ENCODE measurements around the gene GFI1B.
"Not testable (repeated sequence)": the region's sequence is repeated elsewhere in the genome, so short reads cannot be mapped to it uniquely, and the experiment has no call there.

The GFI1B gene

DNA sequence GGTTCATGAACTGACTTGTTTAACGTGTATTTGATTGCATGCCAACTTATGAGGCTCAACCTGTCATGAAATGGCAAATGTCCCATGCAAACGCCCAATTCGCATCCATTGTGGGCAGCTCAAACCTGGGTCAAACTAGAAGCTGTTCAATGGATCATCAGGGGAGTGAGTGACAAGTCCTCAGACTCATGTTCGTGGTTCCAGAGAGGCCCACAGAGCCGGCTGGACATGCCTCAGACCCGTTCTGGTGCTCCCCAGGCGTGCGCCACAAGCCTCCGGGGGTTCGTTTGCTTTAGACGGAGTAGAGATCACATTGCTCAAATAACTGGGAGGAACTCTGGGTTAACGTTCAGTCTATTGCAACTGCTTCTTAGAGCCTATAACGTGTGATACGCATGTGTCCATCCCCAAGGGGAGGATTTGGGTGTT lies 15.0 kb downstream of the GFI1B start:
- DNase-seq = no peak

DNA sequence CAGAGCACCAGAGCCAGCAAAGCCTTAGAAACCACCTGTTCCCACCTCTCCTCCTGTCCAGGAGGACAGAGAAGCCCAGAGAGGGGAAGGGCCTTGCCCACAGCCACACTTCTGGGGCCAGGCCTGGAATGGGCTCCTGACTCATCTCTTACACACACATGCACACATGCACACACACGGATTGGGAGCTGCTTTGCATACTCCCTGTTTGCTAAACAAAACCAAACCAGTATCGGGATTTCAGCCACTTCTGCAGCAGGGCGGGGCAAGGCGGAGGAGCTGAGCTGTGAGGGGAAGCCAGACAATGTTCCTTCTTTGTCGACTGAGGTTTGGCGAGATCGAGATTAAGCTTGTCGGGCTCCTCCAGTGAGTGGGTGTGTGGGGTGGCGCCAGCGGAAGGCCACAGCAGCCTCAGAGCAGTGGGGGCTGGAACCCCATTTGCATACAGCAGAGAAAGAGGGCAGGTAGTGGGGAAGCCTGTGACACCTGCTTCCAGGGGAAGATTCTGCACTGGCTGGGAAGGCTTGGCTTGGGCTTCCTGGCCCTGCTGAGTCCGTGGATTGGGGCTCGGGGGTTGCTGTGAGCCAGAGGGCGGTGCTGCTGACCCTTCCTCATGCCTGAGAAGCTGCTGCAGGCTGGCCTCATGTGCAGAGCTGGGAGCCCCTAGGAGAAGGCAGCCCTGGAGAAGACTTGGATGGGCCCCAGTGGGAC lies 16.1 kb downstream of the GFI1B start:
- no peak for DNase-seq

DNA sequence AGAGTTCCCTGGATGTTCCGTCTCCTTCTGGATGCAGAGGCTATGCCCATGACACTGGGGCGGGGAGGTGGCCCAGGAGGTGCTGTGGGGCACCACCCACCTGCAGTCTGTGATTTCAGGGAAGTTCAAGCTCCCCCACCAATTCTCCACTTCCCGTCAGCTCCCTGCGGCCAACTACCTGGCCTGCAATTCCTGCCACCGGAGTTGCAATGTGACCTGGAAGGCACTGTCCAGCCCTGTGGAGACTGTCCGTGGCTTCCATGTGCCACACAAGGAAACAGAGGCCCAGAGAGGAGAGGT lies 16.6 kb downstream of the GFI1B start:
- no peak for DNase-seq

- no peak for DNase-seq
Observed at GRCh38 chr9:132995879-132996278, 17.4 kb downstream of the GFI1B start.

DNA sequence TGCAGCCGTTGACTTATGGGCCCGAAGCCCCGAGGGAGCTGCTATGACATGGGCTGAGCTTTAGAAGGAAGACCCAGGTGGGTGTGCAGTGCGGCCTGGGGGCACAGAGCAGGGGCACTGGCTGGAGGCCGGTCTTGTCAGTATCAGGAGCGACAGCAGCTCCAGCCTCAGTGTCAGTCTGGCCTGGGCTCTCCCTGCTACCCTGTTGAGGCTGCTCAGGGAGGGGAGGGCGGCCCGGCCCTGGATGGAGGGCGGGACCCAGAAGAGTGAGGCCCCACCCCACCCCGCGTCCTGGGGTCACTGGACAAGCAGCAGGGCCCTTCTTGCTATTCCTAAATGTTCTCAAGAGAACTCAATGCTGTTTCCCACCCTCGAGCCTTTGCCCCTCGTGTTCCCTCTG lies 18.0 kb downstream of the GFI1B start:
- DNase-seq = no peak

GRCh38 chr9:132997591-132997990 lies 19.1 kb downstream of the GFI1B start:
- DNase-seq = no peak

DNA sequence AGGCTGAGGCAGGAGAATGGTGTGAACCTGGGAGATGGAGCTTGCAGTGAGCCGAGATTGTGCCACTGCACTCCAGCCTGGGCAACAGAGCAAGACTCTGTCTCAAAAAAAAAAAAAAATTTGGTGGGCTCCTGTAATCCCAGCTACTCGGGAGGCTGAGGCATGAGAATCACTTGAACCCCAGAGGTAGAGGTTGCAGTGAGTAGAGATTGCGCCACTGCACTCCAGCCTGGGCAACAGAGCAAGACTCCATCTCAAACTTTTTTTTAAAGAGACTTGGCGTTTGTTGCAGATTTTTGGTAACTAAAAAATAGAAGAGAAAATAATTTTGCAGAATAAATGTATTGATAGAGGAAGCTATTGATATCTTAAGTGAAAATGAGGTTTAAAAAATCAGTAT lies 19.7 kb downstream of the GFI1B start:
- not testable (repeated sequence) for DNase-seq

- no peak for DNase-seq
Observed at GRCh38 chr9:132998831-132999635, 20.5 kb downstream of the GFI1B start.

- DNase-seq = no peak
Observed at GRCh38 chr9:133002147-133003070, 23.9 kb downstream of the GFI1B start.

DNA sequence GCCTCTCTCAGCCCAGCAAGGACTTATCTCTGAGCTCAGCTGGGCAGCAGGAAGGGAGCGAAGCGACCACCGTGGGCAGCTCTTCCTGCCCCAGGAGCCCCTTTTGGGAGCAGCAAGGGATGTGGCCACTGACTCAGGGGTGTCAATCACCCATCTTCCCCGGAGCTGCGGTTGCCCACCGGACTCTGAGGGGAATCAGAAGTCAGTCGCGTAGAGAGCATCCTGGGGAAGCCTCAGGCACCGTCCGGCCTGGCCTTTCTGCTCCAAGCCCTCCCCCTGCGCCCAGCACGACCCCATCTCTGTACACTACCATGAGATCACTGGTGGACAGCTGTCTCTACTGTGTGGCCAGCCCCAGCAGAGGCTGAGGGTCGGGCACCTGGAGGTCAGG lies 24.6 kb downstream of the GFI1B start:
- DNase-seq = no peak

DNA sequence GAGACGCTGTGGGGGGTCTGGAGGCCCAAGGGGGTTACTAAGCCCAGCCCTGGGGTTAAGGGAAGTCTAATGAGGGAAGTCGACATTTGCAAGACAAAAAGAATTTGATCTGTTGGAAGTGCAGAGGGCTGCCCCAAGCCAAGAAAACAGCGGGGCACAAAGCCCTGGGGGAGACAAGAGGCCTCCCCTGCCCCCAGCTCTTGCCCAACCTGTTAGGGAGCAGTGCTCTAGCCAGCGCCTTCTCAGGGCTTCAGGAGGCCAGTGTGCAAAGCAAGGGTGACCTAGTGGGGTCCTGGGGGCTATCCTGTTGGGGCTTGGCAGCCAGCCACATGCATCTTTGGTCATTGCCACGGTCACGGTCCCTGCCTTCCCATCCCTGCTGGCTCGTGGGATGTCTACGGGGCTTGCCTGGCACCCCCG lies 25.2 kb downstream of the GFI1B start:
- DNase-seq = no peak

- DNase-seq = no peak
Observed at GRCh38 chr9:133004091-133004998, 25.9 kb downstream of the GFI1B start.

- DNase-seq = no peak
Observed at GRCh38 chr9:133004999-133005760, 26.7 kb downstream of the GFI1B start.

DNA sequence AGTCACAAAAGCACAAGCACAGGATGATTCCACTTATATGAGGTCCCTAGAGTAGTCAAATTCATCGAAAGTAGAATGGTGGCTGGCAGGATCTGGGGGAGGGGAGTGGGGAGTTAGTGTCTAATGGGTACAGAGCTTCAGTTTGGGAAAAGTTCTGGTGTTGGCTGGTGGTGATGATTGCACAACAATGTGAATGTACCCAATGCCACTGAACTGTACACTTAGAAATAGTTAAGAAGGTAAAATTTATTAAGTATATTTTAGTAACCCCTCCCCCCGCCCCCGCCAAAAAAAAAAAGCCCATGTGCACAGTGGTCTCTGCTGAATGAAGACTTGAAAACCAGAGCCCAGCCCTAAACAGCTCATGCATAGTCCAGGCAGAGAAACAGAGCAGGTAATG lies 27.5 kb downstream of the GFI1B start:
- DNase-seq = no peak

GRCh38 chr9:133006731-133007352 lies 28.3 kb downstream of the GFI1B start:
- no peak for DNase-seq

DNA sequence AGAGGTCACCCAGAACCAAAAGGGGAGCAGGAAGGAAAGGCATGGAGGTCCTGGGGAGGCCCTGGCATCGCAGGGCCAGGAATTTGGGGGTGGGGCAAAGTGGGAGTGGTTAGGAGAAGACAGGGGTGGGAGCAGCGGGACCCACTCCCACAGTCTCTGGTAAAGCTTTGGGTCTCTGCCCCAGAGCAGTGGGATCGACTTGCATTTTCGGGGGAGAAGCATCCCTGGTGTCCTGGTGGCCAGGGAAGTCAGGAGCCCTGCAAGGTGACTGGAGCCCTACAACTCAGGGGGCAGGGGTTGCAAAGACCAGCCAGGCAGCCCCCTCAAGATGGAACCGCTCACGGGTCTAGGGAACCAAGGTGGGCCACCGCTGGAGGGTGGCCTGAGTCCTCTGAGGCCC lies 29.9 kb downstream of the GFI1B start:
- DNase-seq = no peak

- DNase-seq = no peak
Observed at GRCh38 chr9:133008824-133009223, 30.3 kb downstream of the GFI1B start.

DNA sequence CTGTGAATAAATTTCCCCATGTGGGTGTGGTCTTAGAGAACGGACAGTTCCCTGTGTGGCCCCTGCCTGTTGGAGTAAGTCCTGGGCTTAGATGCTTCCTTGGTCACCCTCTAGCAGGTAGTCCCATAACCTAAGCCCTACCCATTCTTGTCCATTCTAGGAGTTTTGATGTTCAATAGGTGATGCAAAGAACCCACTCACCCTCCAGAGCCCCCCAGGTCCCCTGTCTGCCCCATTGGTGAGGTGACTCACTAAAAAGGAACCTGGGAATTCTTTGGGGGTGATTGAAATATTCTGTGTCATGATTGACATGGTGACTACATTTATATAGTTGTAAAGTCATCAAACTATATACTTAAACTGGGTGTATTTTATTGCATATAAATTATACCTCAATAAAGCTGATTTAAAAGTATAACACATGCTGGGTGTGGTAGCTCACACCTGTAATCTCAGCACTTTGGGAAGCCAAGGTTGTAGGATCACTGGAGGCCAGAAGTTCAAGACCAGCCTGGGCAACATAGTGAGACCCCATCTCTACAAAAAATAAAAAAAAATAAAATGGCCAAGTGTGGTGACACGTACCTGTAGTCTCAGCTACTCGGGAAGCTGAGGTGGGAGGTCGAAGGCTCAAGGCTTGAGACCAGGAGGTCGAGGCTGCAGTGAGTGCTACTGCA lies 31.6 kb downstream of the GFI1B start:
- DNase-seq = no peak

GRCh38 chr9:133014696-133015095 lies 36.2 kb downstream of the GFI1B start:
- DNase-seq = no peak

GRCh38 chr9:133023117-133023890 lies 44.8 kb downstream of the GFI1B start:
- no peak for DNase-seq

All from SIG-M5 (cell line).